Measurements from ENCODE around the gene TACC3.

Gene TACC3

GRCh38 chr4:1731180-1731579 lies 9.9 kb downstream of the TACC3 start:
- TF ChIP-seq EP300 (IDR thresholded peaks at IDR 0.05; ENCODE audit: borderline replicate concordance): no peak
- no peak for TF ChIP-seq RAD21 (IDR thresholded peaks at IDR 0.05; ENCODE audit: low read depth)
- no peak for TF ChIP-seq TCF12 (IDR thresholded peaks at IDR 0.05; ENCODE audit: low read depth)

GRCh38 chr4:1732911-1733310 lies 11.6 kb downstream of the TACC3 start:
- TF ChIP-seq TCF12 (IDR thresholded peaks at IDR 0.05; ENCODE audit: low read depth): no peak
- TF ChIP-seq ZBTB7A (IDR thresholded peaks at IDR 0.05; ENCODE audit: low read depth): no peak
- TF ChIP-seq NFIC (IDR thresholded peaks at IDR 0.05): no peak
- no peak for TF ChIP-seq EGR1 (IDR thresholded peaks at IDR 0.05)
- no peak for TF ChIP-seq TEAD4 (IDR thresholded peaks at IDR 0.05)
- TF ChIP-seq YY1 (IDR thresholded peaks at IDR 0.05; ENCODE audit: low read depth): no peak
- TF ChIP-seq FOXM1 (IDR thresholded peaks at IDR 0.05; ENCODE audit: borderline replicate concordance, low read depth): no peak
- no peak for TF ChIP-seq RAD21 (IDR thresholded peaks at IDR 0.05; ENCODE audit: low read depth)

- TF ChIP-seq USF1 (IDR thresholded peaks at IDR 0.05) (no peak), TAF1 (IDR thresholded peaks at IDR 0.05; ENCODE audit: low read depth) (no peak), FOXM1 (IDR thresholded peaks at IDR 0.05; ENCODE audit: borderline replicate concordance, low read depth) (no peak), NFIC (IDR thresholded peaks at IDR 0.05) (no peak), ZBTB7A (IDR thresholded peaks at IDR 0.05; ENCODE audit: low read depth) (no peak), TEAD4 (IDR thresholded peaks at IDR 0.05) (no peak), RAD21 (IDR thresholded peaks at IDR 0.05; ENCODE audit: low read depth) (no peak), YY1 (IDR thresholded peaks at IDR 0.05; ENCODE audit: low read depth) (no peak), CEBPB (IDR thresholded peaks at IDR 0.05) (no peak), CREB1 (IDR thresholded peaks at IDR 0.05; ENCODE audit: low read depth) (no peak), EP300 (IDR thresholded peaks at IDR 0.05; ENCODE audit: borderline replicate concordance) (no peak), TCF12 (IDR thresholded peaks at IDR 0.05; ENCODE audit: low read depth) (no peak), MAX (IDR thresholded peaks at IDR 0.05) (no peak), EGR1 (IDR thresholded peaks at IDR 0.05) (no peak), REST (IDR thresholded peaks at IDR 0.05; ENCODE audit: low read depth) (no peak)
Observed at GRCh38 chr4:1735215-1735614, 13.9 kb downstream of the TACC3 start.

GRCh38 chr4:1736812-1737211 lies 15.5 kb downstream of the TACC3 start:
- TF ChIP-seq TCF12 (IDR thresholded peaks at IDR 0.05; ENCODE audit: low read depth) (no peak), RAD21 (IDR thresholded peaks at IDR 0.05; ENCODE audit: low read depth) (no peak), REST (IDR thresholded peaks at IDR 0.05; ENCODE audit: low read depth) (no peak), EP300 (IDR thresholded peaks at IDR 0.05; ENCODE audit: borderline replicate concordance) (no peak), CREB1 (IDR thresholded peaks at IDR 0.05; ENCODE audit: low read depth) (no peak), EGR1 (IDR thresholded peaks at IDR 0.05) (no peak), TAF1 (IDR thresholded peaks at IDR 0.05; ENCODE audit: low read depth) (no peak), FOXM1 (IDR thresholded peaks at IDR 0.05; ENCODE audit: borderline replicate concordance, low read depth) (no peak), NFIC (IDR thresholded peaks at IDR 0.05) (no peak), YY1 (IDR thresholded peaks at IDR 0.05; ENCODE audit: low read depth) (no peak), MAX (IDR thresholded peaks at IDR 0.05) (no peak)

- TF ChIP-seq USF1 (IDR thresholded peaks at IDR 0.05): no peak
- TF ChIP-seq RAD21 (IDR thresholded peaks at IDR 0.05; ENCODE audit: low read depth): no peak
- TF ChIP-seq YY1 (IDR thresholded peaks at IDR 0.05; ENCODE audit: low read depth): no peak
- no peak for TF ChIP-seq REST (IDR thresholded peaks at IDR 0.05; ENCODE audit: low read depth)
- no peak for TF ChIP-seq CEBPB (IDR thresholded peaks at IDR 0.05)
- TF ChIP-seq TEAD4 (IDR thresholded peaks at IDR 0.05): no peak
- TF ChIP-seq EGR1 (IDR thresholded peaks at IDR 0.05): no peak
- TF ChIP-seq NFIC (IDR thresholded peaks at IDR 0.05): no peak
- TF ChIP-seq TCF12 (IDR thresholded peaks at IDR 0.05; ENCODE audit: low read depth): no peak
Observed at GRCh38 chr4:1737666-1738065, 16.3 kb downstream of the TACC3 start.
